ENCODE results near the gene BCAP29.

The BCAP29 gene

DNA sequence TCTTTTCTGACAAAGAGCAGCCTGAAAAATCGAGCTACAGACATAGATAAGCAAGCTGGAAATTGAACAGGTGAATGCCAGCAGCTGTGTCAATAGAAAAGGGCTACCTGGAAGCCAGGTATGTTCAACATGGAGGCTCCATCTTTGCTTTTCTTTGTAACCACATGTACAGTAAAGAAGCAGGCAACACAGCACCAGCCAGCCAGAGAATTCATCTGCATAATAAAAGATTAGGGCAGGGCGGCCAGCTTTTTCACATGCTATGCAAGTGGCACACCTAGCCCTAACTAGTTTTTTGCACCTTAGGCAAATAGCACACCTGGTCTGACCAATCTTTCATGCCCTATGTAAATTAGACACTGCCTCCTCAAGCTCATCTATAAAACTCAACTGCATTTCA lies 42.0 kb upstream of the BCAP29 start:
- TF ChIP-seq EZH2 (IDR thresholded peaks at IDR 0.05; ENCODE audit: borderline replicate concordance, low read length), result no peak
- TF ChIP-seq CTCF (IDR thresholded peaks at IDR 0.05; ENCODE audit: low read length), result no peak
- H3K36me3 ChIP-seq (ENCODE audit: insufficient read depth, low read length), result peaks cover 42% of the 10 kb centered on the region
- no peaks in the 10 kb centered on the region for H4K20me1 ChIP-seq (ENCODE audit: insufficient read depth, low read length)
- H3K4me2 ChIP-seq (ENCODE audit: low read length), result no peak overlapping the region
- H3K9me3 ChIP-seq (ENCODE audit: low read length), result no peaks in the 10 kb centered on the region
- no peaks in the 10 kb centered on the region for H3F3A ChIP-seq (ENCODE audit: insufficient read depth, low read length)
- no peak overlapping the region for H3K9ac ChIP-seq (ENCODE audit: low read length)
- no peaks in the 10 kb centered on the region for H3K4me1 ChIP-seq (ENCODE audit: insufficient read depth, low read length, severe bottlenecking)
- H2AFZ ChIP-seq (ENCODE audit: low read length), result no peak overlapping the region
- no peak overlapping the region for H3K27ac ChIP-seq (ENCODE audit: low read depth, low read length, poor library complexity, severe bottlenecking)
- no peaks in the 10 kb centered on the region for H3K79me2 ChIP-seq (ENCODE audit: insufficient read depth, low read length)
- no peaks in the 10 kb centered on the region for H3K27me3 ChIP-seq (ENCODE audit: insufficient read depth, low read length)
- H3K4me3 ChIP-seq (ENCODE audit: low read depth, low read length, poor library complexity, severe bottlenecking), result no peak overlapping the region
- H3K9me2 ChIP-seq (ENCODE audit: low read depth, low read length), result no peaks in the 10 kb centered on the region

DNA sequence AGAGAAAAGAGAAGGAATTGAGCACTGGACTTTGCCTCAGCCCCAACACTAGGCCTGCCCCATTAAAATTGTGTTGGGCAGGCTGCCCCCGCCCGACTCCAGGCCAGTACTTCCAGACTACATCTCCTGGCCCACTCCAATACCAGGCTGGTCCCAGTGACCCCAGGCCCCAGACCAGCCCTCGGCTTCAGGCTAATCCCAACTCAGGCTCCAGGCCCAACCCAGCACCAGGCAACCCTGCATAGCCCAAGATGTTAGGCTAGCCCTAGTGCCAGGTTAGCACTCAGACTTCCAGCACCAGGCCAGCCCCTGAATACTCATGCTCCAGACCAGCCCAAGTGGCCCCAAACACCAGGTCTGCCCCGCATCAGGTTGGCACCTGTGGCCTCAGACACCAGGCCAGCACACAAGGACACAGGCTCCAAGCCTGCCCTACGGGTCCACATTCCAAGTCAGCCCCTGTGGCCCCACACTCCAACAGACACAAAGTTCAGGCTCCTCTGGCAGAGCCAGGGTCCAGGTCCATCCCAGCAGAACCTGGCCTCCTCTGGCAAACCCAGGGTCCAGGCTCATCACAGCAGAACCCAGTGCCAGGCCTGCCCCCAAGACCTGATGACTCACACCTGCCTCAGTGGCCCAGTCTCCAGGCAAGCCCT lies 36.6 kb upstream of the BCAP29 start:
- no peaks in the 10 kb centered on the region for H3K27me3 ChIP-seq (ENCODE audit: insufficient read depth, low read length)
- TF ChIP-seq CTCF (IDR thresholded peaks at IDR 0.05; ENCODE audit: low read length) (no peak), EZH2 (IDR thresholded peaks at IDR 0.05; ENCODE audit: borderline replicate concordance, low read length) (no peak)
- no peak overlapping the region for H3K27ac ChIP-seq (ENCODE audit: low read depth, low read length, poor library complexity, severe bottlenecking)
- H3K4me1 ChIP-seq (ENCODE audit: insufficient read depth, low read length, severe bottlenecking), result no peaks in the 10 kb centered on the region
- H3K4me2 ChIP-seq (ENCODE audit: low read length), result no peak overlapping the region
- no peaks in the 10 kb centered on the region for H3K79me2 ChIP-seq (ENCODE audit: insufficient read depth, low read length)
- no peak overlapping the region for H3K4me3 ChIP-seq (ENCODE audit: low read depth, low read length, poor library complexity, severe bottlenecking)
- peaks cover 6% of the 10 kb centered on the region; the same call in 1 of the 2 replicates for H3K9me3 ChIP-seq (ENCODE audit: low read length)
- H3K36me3 ChIP-seq (ENCODE audit: insufficient read depth, low read length), result peaks cover 71% of the 10 kb centered on the region
- no peaks in the 10 kb centered on the region for H3F3A ChIP-seq (ENCODE audit: insufficient read depth, low read length)
- no peaks in the 10 kb centered on the region for H3K9me2 ChIP-seq (ENCODE audit: low read depth, low read length)
- no peaks in the 10 kb centered on the region for H4K20me1 ChIP-seq (ENCODE audit: insufficient read depth, low read length)
- no peak overlapping the region for H3K9ac ChIP-seq (ENCODE audit: low read length)
- H2AFZ ChIP-seq (ENCODE audit: low read length), result no peak overlapping the region

DNA sequence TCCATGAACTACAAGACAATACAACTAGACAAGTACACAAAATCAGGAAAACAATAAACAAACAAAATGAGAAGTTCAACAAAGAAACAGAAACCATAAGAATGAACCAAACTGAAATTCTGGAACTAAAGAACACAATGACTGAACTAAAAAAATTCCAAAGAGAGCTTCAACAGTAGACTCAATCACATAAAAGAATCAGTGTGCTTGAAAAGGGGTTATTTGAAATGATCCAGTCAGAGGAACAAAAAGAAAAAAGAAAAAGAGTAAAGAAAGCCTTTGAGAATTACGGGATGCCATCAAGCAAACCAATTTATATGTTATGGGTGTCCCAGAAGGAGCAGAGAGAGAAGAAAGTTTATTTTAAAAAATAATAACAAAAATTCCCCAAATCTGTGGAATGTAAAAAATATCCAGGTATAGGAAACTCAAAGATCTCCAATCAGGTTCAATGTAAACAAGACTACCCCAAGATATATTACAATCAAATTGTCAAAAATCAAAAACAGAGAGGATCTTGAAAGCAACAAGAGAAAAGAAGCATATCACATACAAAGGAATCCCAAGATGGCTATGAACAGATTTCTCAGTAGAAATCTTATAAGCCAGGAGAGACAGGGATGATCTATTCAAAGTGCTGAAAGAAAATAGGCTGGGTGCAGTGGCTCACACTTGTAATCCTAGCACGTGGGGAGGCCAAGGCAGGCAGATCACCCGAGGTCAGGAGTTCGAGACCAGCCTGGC lies 35.0 kb upstream of the BCAP29 start:
- Histone ChIP-seq H2AFZ (ENCODE audit: low read length) (no peak overlapping the region), H3K9ac (ENCODE audit: low read length) (no peak overlapping the region), H3K9me3 (ENCODE audit: low read length) (peaks cover 6% of the 10 kb centered on the region; the same call in 1 of the 2 replicates), H3K4me2 (ENCODE audit: low read length) (no peak overlapping the region), H3K9me2 (ENCODE audit: low read depth, low read length) (no peaks in the 10 kb centered on the region), H3K36me3 (ENCODE audit: insufficient read depth, low read length) (peaks cover 61% of the 10 kb centered on the region), H3K27ac (ENCODE audit: low read depth, low read length, poor library complexity, severe bottlenecking) (no peak overlapping the region), H3F3A (ENCODE audit: insufficient read depth, low read length) (no peaks in the 10 kb centered on the region), H3K4me3 (ENCODE audit: low read depth, low read length, poor library complexity, severe bottlenecking) (no peak overlapping the region), H3K79me2 (ENCODE audit: insufficient read depth, low read length) (no peaks in the 10 kb centered on the region), H4K20me1 (ENCODE audit: insufficient read depth, low read length) (no peaks in the 10 kb centered on the region), H3K4me1 (ENCODE audit: insufficient read depth, low read length, severe bottlenecking) (no peaks in the 10 kb centered on the region), H3K27me3 (ENCODE audit: insufficient read depth, low read length) (no peaks in the 10 kb centered on the region)
- TF ChIP-seq EZH2 (IDR thresholded peaks at IDR 0.05; ENCODE audit: borderline replicate concordance, low read length) (no peak), CTCF (IDR thresholded peaks at IDR 0.05; ENCODE audit: low read length) (no peak)
